HG03354 (cell line): ENCODE results near the gene PSORS1C2.
A peak's percentile ranks its signal among the peaks of the same experiment; 100 is the strongest.
"Not testable (repeated sequence)": the region's sequence is repeated elsewhere in the genome, so short reads cannot be mapped to it uniquely, and the experiment has no call there.

ENCODE experiments used
- ATAC-seq: cut with Tn5 transposase; IDR thresholded peaks from one replicate; pipeline ENCODE4 v1.9.1; 2021; ENCODE audit warnings: mild to moderate bottlenecking; ENCODE audit not compliant: unreplicated experiment, poor library complexity, severe bottlenecking

PSORS1C2 gene

DNA sequence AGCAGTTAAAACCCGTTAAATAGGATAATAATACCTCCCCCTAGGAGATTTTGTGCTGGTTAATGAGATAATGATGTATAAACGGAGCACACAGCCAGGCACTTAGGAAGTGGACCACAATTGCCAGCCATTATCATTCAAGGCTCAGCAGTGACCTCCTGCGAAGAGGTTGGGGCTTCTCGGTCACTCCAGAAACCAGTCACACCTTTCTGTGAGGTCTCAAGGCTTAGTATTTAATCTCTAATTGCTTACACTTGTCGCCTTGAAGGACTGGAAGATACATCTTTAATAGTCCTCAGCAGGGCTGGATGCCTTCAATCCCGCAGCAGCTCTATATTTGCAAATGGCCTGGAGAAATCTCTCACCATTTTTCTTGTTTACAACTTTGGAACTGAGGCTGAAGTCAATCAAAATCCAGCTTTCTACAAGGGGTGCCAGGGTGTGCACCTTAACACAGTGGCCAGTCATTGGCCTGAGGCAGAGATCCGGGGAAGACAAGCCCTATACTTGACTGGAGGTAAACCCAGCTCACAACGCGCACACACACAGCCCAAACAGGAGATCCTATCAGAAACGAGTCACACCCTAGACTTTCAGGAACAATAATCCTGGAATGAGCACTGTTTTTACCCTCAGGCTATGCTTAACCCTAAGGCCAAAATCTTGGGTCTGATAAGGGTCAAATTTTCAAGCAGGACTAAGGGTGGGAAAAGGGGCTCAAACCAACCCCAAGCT is 30.4 kb upstream of the PSORS1C2 start:
- no peak for ATAC-seq

DNA sequence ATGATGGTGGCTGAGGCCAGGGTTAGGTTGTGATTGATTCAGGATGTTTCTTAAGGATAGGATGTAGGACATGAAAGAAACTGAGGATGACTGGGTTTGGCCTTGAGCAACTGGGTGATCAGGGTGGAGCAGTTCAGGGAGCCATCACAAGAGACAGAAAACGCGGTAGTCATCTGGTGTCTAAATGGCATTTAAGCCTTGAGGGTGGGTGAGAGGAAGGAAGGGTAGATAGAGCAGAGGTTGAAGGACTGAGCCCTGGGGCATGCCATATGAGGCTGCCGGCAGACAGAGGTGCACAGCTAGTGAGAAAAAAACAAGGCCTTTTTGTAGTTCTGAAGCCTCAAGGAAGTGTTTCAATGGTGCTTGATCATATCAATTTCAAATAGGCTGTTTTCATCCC is 29.7 kb upstream of the PSORS1C2 start:
- no peak for ATAC-seq

DNA sequence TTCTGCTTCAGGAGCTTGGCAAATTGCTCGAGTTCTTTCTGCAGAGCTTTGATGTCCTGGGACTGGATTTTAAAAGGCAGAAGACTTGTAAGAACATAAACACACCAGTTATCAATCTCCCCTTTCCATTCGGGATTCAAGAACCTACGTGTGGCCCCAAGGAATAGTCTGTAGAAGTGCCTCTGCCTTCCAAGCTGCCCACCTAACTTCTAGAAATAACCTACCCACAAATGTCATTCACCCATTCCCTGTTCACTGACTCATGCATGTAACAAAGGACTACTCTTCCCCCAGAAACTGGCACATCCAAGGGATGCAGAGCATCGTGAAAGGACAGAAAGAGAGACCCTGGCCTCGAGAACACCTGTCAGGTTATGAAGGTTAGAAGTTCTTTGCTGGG is 27.1 kb upstream of the PSORS1C2 start:
- ATAC-seq: no peak

GRCh38 chr6:31165064-31165832 is 26.4 kb upstream of the PSORS1C2 start:
- peak; percentile 85 for ATAC-seq

- ATAC-seq: not testable (repeated sequence)
Observed at GRCh38 chr6:31164475-31165063, 25.7 kb upstream of the PSORS1C2 start.

DNA sequence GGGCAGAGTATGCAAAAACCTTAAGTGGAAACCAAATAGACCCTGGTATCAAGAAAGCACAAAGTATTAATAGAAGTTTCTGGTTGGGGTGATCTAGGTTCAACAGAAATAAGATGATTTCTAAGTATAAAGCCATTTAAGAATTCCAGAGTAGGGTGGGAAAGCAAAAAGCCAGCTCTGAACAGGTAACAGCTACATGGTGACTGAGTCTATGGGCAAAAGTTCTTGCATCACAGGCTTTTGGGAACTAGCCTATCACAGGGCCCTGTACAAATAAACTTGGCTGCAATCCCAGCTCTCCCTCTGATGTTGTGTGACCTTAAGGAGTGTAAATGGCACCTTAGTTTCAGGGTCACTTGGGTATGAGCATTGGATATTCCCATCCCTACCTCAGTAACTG is 25.1 kb upstream of the PSORS1C2 start:
- ATAC-seq: no peak

DNA sequence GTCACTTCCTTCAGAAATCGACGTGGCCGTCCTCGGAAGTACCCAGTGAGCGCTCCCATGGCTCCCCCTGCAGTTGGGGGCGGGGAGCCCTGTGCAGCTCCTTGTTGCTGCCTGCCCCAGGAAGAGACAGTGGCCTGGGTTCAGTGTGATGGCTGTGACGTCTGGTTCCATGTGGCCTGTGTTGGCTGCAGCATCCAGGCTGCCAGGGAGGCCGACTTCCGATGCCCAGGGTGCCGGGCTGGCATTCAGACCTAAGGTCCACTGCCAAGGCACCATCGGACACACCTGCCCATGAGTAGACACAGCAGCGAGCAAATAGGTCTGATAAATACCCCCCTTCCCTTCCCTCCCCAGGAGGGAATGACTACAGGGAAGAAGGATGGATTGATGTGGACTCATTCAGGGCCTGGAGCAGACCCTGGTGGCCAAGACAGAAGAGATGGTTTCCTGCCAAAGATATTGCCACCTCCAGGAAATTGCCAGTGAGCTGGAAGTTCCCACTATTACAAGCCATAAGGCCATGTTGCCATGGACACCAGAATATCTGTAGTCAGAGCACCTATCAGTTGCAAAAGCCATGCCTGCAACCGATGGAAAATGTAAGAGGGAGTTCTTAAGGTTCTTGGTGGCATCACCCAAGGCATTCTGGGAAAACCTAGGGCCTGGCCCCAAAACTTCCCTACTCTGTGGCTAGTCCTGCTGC is 23.7 kb upstream of the PSORS1C2 start:
- no peak for ATAC-seq

GRCh38 chr6:31161216-31162126 is 22.6 kb upstream of the PSORS1C2 start:
- ATAC-seq: no peak

DNA sequence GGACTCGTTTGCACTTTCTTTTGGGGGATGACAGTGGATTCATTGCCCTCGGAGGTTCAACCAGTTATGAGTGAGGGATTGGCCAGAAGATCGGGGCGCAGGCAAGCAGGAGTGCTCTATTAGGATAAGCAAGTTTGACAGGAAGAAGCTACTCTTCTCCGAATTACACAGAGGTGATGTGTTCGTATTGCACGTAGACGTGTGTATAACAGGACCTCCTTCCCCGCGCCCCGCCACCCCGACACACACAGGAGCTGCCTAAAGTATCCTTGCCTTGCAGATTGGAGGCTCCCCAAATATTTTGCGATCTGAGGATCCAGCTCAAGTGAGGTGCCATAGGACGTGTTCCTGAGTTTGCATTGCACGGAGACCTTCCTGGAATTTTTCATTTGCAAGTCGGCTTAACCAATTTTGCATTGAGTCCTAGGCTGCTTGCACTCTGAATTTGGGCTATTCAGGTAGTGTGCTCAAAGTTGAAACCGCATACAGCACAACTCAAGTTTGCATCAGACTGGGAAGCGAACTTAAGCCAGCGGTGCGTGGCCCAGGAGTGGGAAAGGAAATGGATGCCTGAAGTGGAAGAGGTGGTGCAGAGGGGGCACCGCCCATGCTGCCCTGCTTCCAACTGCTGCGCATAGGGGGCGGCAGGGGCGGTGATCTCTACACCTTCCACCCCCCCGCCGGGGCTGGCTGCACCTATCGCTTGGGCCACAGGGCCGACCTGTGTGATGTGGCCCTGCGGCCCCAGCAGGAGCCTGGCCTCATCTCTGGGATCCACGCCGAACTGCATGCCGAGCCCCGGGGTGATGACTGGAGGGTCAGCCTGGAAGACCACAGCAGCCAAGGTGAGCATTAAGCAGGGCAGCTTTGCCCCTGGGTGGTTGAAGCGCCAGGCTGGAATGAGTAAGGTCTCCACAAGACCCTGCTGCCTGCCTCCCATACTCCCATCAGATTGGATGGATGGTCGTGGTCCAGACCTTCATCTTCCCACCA is 20.3 kb upstream of the PSORS1C2 start:
- no peak for ATAC-seq

DNA sequence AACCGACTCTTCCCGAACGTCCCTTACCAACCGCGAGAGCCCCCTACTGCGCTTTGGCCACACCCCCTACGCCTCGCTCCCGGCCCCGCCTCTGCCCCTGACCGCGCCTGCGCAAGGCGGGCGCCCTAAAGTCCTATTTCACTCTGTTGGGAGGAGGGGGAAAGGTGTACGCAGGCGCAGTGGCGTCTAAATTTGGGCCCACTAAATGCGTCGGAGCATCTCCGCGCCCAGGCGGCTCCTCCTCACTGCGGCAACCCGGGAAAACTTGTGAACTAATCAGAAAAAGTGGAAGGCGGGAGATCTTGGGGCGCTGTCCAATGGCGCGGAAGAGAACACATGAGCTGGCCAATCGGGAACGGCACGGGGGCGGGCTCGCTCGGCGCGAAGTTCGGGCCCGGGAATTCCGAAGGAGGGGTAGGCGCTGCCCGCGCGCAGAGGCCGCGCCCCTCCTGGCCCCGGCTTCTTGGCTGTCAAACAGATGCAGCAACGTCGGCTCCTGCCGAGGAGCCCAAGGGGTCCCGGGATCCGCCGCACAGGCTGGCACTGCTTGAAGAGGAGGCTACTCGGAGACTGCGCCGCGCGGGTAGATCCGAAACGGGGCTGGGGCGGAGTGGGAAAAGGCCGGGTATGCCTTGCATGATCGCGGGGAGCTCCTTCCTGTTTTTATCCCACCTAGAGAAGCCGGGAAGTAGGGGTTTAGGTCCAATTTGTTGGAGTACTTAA is 19.4 kb upstream of the PSORS1C2 start, which contains the start of gene TCF19:
TSS of gene TCF19 (plus strand) at position 450 of the 723 bp plus-strand sequence. CDS start 881 bp downstream, outside the sequence.
- ATAC-seq: peak; percentile 89

DNA sequence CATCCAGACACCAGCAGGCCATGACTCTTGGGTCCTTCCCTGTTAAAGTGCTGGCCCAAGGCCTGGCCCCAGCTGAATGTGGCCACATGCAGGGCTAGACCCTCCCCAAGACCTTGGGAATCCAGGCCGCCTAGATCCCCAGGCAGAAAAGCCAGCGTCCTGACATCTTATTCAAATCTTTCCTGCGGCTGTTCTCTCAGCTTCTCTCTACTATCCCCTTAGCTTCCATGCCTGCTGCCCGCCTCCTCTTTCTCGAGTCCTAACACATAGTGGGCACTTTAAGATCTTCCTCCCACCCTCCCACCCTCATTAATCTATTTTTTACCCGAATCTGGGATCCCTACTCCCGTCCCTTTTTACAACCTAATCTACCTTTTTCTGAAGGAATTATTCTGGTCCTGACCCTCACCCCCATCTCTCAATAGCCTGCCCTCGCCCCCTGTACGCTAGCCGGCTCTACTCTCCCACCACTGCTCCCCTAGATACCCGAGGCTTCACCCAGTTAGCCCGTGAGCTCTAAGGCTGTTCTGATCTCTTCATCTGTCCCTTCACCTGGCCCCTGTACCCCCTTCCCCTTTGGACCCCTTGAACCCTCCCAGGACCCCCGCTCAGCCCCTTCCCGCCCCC is 18.8 kb upstream of the PSORS1C2 start, which contains the start of gene CCHCR1:
TSS of gene CCHCR1 (minus strand) at position 290 of the 627 bp plus-strand sequence. CDS start at position 88, 202 bp downstream.
- no peak for ATAC-seq

GRCh38 chr6:31156641-31157040 is 17.8 kb upstream of the PSORS1C2 start:
- no peak for ATAC-seq

- ATAC-seq: no peak
Observed at GRCh38 chr6:31154436-31154835, 15.6 kb upstream of the PSORS1C2 start.

DNA sequence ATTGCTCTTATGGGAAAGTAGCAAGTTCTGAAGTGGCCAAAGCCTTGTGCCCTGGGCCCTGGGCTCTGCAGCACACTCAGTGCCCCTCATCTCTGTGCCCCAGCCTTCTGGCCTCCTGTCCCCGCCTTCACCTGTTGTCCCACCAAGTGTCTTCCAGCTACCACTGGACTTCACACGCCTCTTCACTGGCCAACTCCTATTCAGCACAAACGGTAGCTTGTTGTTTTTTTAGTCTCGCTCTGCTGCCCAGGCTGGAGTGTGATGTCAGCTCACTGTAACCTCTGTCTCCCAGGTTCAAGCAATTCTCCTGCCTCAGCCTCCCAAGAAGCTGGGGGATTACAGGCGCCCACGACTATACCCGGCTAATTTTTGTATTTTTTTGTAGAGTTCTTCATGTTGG is 13.9 kb upstream of the PSORS1C2 start:
- no peak for ATAC-seq

DNA sequence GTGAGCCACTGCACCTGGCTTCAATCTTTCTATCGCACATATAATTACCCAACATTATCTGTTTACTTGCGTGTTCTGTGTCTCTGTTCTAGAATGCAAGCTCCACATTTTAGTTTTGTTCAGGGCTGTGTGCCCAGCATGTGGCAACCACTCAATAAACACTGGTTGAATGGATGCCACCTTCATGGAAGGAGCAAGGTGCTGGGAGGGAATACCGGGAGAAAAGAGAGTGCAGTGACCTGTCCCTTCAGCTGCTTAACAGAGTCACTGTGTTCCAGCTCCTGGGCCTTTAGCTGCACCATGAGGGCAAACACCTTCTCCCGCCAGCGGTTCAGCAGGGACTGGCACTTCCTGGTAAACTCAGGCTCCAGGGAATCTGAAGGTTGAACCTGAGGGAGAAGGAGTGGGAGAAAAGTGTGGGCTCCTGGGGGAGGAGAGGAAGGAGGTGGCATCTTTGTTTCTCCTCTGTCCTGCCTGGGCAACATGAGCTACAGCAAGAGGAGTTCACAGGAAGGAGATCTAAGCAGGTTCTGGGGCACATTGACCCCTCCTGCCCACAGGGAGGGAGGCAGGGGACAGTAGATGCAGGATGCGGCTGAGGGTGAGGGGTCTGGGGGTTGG is 11.1 kb upstream of the PSORS1C2 start:
- ATAC-seq: no peak

DNA sequence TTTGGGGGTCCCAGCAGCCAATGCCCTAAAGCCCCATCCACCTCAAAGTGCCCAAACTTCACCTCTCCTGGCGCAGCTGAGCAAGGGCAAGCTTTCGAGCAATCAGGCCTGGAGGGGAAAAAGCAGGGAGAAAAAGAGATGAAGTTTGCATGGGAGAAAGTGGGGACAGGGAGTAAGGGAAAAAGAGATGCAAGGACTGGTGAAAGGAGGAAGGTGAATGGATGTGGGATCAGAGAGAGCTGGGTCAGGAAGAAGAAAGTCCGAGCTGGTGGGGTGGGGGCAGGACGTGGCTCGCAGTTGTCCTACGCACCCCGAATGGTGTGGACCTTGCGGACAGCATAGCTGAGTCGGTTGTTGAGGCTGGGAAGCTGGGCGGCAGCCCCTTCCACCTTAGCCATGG is 6.5 kb upstream of the PSORS1C2 start:
- ATAC-seq: no peak
